NT2/D1 (cell line): Measurements from ENCODE around the gene EPHA5.

Experiments used
- SUZ12 ChIP-seq: IDR thresholded peaks from 2 replicates; pipeline ENCODE4 v1.6.1; 2011; ENCODE audit not compliant: insufficient read length, insufficient read depth; ENCODE audit errors: extremely low read depth
- YY1 ChIP-seq: IDR thresholded peaks from 2 replicates; pipeline ENCODE4 v1.6.1; 2011; ENCODE audit not compliant: insufficient read length, insufficient read depth
- ZNF274 ChIP-seq: IDR thresholded peaks from 2 replicates; pipeline ENCODE4 v1.6.1; 2011; ENCODE audit warnings: mild to moderate bottlenecking, low read depth, low read length

- TF ChIP-seq YY1 (no peak), ZNF274 (no peak), SUZ12 (no peak)
Measured at GRCh38 chr4:65515646-65516045, 154.6 kb downstream of the EPHA5 start.
